Left lung (tissue), 10 donors: Measurements from ENCODE around the gene CDH8. TPM values are rescaled to one million over a fixed set of nuclear protein-coding genes. Genes with fewer than 3 reads are reported as not detected.

Source experiments
- ATAC-seq: fragments of 200-7000 bp; cut with Tn5 transposase; one replicate; pipeline ENCODE4 v1.9.1; 2020; ENCODE audit warnings: moderate library complexity
- DNase-seq, 4 donors: peaks; one replicate each; pipeline ENCODE4 v3.0.0-alpha.2; 2013 to 2020
- H3K27ac ChIP-seq, 2 donors: fragments of 200-600 bp; sonication (generic) in 1 of 2; one replicate each; pipeline versions ENCODE4 v1.5.0 to v1.8.0; 2020 to 2021
- H3K27me3 ChIP-seq, 2 donors: fragments of 200-600 bp; sonication (generic) in 1 of 2; one replicate each; pipeline versions ENCODE4 v1.5.0 to v1.8.0; 2020 to 2021
- H3K36me3 ChIP-seq, 2 donors: fragments of 200-600 bp; sonication (generic) in 1 of 2; one replicate each; pipeline versions ENCODE4 v1.5.0 to v1.8.0; 2020 to 2021
- H3K4me1 ChIP-seq, 2 donors: fragments of 200-600 bp; one replicate each; pipeline ENCODE4 v1.8.0; 2021
- H3K4me3 ChIP-seq, 2 donors: fragments of 200-600 bp; sonication (generic) in 1 of 2; one replicate each; pipeline versions ENCODE4 v1.5.0 to v1.8.0; 2020 to 2021; ENCODE audit warnings: mild to moderate bottlenecking in 1 of 2
- H3K9me3 ChIP-seq, 2 donors: fragments of 200-600 bp; sonication (generic) in 1 of 2; one replicate each; pipeline versions ENCODE4 v1.5.0 to v1.8.0; 2020 to 2021
- CTCF ChIP-seq, 2 donors: fragments of 200-600 bp; sonication (generic) in 1 of 2; IDR thresholded peaks; one replicate each; pipeline versions ENCODE4 v1.5.0 to v1.8.0; 2021; ENCODE audit warnings: antibody characterized with exemption in 2 of 2
- intact Hi-C, 2 donors: fragments of 100-400 bp; cut with DNase I; formaldehyde crosslinking; loops; one replicate each; pipeline versions ENCODE4 v1.11.2 to v1.14.2; 2022
- polyA plus RNA-seq, 6 donors: library from polyadenylated mRNA; unstranded; fragments of 120-200 nt; gene quantifications; one replicate each; pipeline ENCODE4 v1.2.1, GENCODE V29; 2013; ENCODE audit not compliant: insufficient read length in 6 of 6
- total RNA-seq, 2 donors: library from RNA; stranded (reverse); fragmentation: NEBNext Ultra II Directional; extraction: Animal tissue kit (Norgen Biotek cat#: 25700); gene quantifications; one replicate each; pipeline ENCODE4 v1.2.1, GENCODE V29; 2021
- donor health status: DM: no; HTN: yes; CAD: no.
- donor health status: DM: no; HTN: no; CAD: no.

CDH8 gene
- total and polyA plus RNA-seq, 8 donors: 0.17 to 2.5 (median 1.2) TPM

GRCh38 chr16:62068747-62069146 is 32.5 kb upstream of the CDH8 start:
- Histone ChIP-seq H3K36me3 (no peaks in the 10 kb centered on the region), H3K27ac (no peak overlapping the region), H3K9me3 (no peaks in the 10 kb centered on the region), H3K4me3 (no peak overlapping the region), H3K4me1 (no peaks in the 10 kb centered on the region), H3K27me3 (no peaks in the 10 kb centered on the region)
- TF ChIP-seq CTCF (IDR thresholded peaks at IDR 0.05): no peak
- DNase-seq: no peak
- intact Hi-C loops: no loop called here
- ATAC-seq: no peak

DNA sequence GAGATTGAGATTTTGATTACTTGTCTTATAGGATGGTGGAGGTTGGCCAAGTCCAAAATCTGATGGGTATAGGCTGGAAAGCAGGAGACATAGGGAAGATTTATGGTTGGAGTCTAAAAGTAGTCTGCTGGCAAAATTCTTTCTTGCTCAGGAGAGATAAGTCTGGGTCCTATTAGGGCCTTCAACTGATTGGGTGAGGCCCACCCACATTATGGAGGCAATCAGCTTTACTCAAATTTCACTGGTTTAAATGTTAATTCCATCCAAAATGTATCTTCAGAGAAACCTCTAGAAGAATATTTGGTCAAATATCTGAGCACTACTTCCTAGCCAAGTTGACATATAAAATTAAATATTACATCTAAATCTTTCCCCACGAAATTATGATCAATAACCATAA is 31.7 kb upstream of the CDH8 start:
- DNase-seq: no peak
- Histone ChIP-seq H3K9me3 (no peaks in the 10 kb centered on the region), H3K36me3 (no peaks in the 10 kb centered on the region), H3K4me1 (no peaks in the 10 kb centered on the region), H3K27ac (no peak overlapping the region), H3K27me3 (no peaks in the 10 kb centered on the region), H3K4me3 (no peak overlapping the region)
- no peak for ATAC-seq
- intact Hi-C loops: no loop called here
- no peak for TF ChIP-seq CTCF (IDR thresholded peaks at IDR 0.05)

DNA sequence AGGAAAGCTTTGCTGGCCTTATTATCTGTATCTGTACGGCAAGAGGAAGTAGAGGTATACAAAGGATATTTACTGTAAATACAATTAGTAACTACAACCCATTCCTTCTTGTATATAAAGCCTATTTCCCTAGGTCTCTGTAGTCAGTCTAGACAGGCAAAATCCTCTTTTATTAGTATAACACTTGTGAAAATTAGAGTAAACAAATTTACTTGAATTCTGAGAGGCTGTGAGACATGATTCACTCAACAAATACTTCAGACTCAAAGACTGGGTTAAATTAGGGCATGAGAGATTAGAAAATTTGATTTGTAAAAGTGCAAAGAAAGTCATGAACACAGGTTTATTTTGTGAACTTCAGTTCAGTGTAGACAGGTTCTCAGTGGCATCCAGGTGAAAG is 30.9 kb upstream of the CDH8 start:
- Histone ChIP-seq H3K36me3 (no peaks in the 10 kb centered on the region), H3K4me3 (no peak overlapping the region), H3K27ac (no peak overlapping the region), H3K27me3 (no peaks in the 10 kb centered on the region), H3K9me3 (no peaks in the 10 kb centered on the region), H3K4me1 (no peaks in the 10 kb centered on the region)
- TF ChIP-seq CTCF (IDR thresholded peaks at IDR 0.05): no peak
- peak; percentile 92 for ATAC-seq
- intact Hi-C loops: no loop called here
- no peak for DNase-seq

DNA sequence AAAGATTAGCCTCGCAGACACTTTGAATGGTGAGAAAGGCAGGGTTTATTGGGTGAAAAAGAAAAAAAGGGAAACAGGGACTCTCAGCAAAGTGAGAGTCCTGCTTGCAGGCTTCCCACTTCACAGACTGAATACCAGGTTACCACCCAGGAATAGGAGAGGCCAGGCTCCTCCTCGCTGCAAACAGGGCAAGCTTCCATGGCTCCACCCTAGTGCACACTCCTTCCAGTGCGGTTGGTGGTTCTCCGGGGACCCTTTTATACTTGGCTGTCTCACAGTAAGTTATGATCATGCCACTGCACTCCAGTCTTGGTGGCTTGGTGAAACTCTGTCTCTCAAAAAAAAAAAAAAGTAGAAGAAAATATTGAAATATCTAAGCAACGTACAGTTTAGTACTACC is 30.5 kb upstream of the CDH8 start:
- Histone ChIP-seq H3K27ac (no peak overlapping the region), H3K4me1 (no peaks in the 10 kb centered on the region), H3K36me3 (no peaks in the 10 kb centered on the region), H3K4me3 (no peak overlapping the region), H3K9me3 (no peaks in the 10 kb centered on the region), H3K27me3 (no peaks in the 10 kb centered on the region)
- TF ChIP-seq CTCF (IDR thresholded peaks at IDR 0.05): no peak
- ATAC-seq: peak; percentile 95
- intact Hi-C loops: no loop called here
- DNase-seq: peak in 2 of 4 donors; percentile 19 to 37

- Histone ChIP-seq H3K4me3 (no peak overlapping the region), H3K9me3 (no peaks in the 10 kb centered on the region), H3K27ac (no peak overlapping the region), H3K27me3 (no peaks in the 10 kb centered on the region), H3K36me3 (no peaks in the 10 kb centered on the region), H3K4me1 (no peaks in the 10 kb centered on the region)
- TF ChIP-seq CTCF (IDR thresholded peaks at IDR 0.05): no peak
- DNase-seq: no peak
- ATAC-seq: no peak
- intact Hi-C loops: no loop called here
These were observed 27.9 kb upstream of the CDH8 start for GRCh38 chr16:62064173-62064572.
